OCI-LY3 (cell line): Measurements from ENCODE around the gene SLC50A1.

ENCODE experiments used
- H2AFZ ChIP-seq: fragments of 200-600, 300-600 bp; shearing (Covaris generic); 2 replicates; pipeline ENCODE4 v1.6.0; 2014; ENCODE audit warnings: antibody characterized with exemption, low read depth, low read length
- H3K27ac ChIP-seq: fragments of 200-600, 300-600 bp; sonication (generic); 2 replicates; pipeline ENCODE4 v1.5.1; 2014; ENCODE audit warnings: mild to moderate bottlenecking, low read length, moderate library complexity, mixed read lengths
- H3K27me3 ChIP-seq: fragments of 200-600, 300-600 bp; sonication (generic); 2 replicates; pipeline ENCODE4 v1.6.1; 2014; ENCODE audit warnings: low read depth, low read length, mixed read lengths
- H3K36me3 ChIP-seq: fragments of 200-600, 300-600 bp; sonication (generic); replicated peaks from 2 replicates; pipeline ENCODE3; 2014; ENCODE audit warnings: low read depth, low read length, mixed read lengths
- H3K4me1 ChIP-seq: fragments of 300-600, 200-600 bp; sonication (generic); 2 replicates; pipeline ENCODE4 v1.6.1; 2014; ENCODE audit warnings: low read length, mixed read lengths
- H3K4me2 ChIP-seq: fragments of 200-600, 300-600 bp; sonication (generic); 2 replicates; pipeline ENCODE4 v1.6.1; 2014; ENCODE audit warnings: low read length, mixed read lengths
- H3K4me3 ChIP-seq: fragments of 300-600, 200-600 bp; sonication (generic); 2 replicates; pipeline ENCODE4 v1.5.1; 2014; ENCODE audit warnings: antibody characterized with exemption, mild to moderate bottlenecking, low read length, moderate library complexity
- H3K79me2 ChIP-seq: fragments of 300-600, 200-600 bp; shearing (Covaris generic); 2 replicates; pipeline ENCODE4 v1.6.1; 2014; ENCODE audit warnings: mild to moderate bottlenecking, low read length, mixed read lengths
- H3K9ac ChIP-seq: fragments of 300-600, 200-600 bp; shearing (Covaris generic); 2 replicates; pipeline ENCODE4 v1.6.0; 2014; ENCODE audit warnings: mild to moderate bottlenecking, low read length, moderate library complexity
- H3K9me3 ChIP-seq: fragments of 200-600, 300-600 bp; shearing (Covaris generic); 2 replicates; pipeline ENCODE4 v1.6.1; 2014; ENCODE audit warnings: low read length, mixed read lengths; ENCODE audit not compliant: insufficient read depth
- H4K20me1 ChIP-seq: fragments of 200-600, 300-600 bp; sonication (generic); 2 replicates; pipeline ENCODE4 v1.6.1; 2016; ENCODE audit warnings: low read length, mixed read lengths; ENCODE audit not compliant: insufficient read depth
- EZH2phosphoT487 ChIP-seq: fragments of 200-600 bp; shearing (Covaris generic); IDR thresholded peaks from 2 replicates; pipeline ENCODE4 v1.6.1; 2018; ENCODE audit warnings: antibody characterized with exemption, mixed run types, low read depth
- TF ChIP-seq, protein P1 (sequence below): fragments of 200-600, 300-600 bp; sonication (generic); IDR thresholded peaks from 2 replicates; pipeline ENCODE4 v1.5.1; 2014; ENCODE audit warnings: antibody characterized with exemption, low read length, low read depth

SLC50A1 gene

DNA sequence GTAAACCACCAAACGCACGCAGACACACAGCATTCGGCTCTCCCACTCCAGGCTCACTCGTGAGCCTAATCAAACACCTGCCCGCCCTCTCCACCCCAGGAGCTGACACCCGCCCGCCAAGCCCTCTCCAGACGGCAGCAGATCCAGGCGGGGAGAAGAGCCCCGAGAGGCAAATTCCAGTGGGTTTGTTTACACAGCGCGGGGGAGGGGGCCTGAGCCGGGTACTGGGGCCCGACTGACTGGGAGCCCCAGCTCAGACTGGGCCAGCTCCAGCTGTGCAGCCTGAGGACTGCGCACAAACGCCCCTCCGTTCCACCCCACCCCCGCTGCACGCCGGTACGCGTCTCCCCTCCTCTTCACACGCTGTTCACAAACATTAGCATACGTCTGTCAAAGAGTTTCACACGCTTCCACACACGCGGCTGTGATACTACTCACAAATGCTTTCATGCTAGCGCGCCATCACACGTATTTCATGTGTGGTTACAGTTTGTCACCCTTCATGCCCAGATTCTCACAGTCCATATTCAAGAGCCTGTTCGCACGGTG lies 9.0 kb upstream of the SLC50A1 start:
- H3K9ac ChIP-seq: no peak overlapping the region
- peak overlapping the region; percentile 62 for H3K4me3 ChIP-seq
- H3K9me3 ChIP-seq: no peaks in the 10 kb centered on the region
- H3K4me1 ChIP-seq: peaks cover 9% of the 10 kb centered on the region; the same call in 1 of the 2 replicates
- peaks cover 40% of the 10 kb centered on the region for H3K27me3 ChIP-seq
- no peak overlapping the region for H2AFZ ChIP-seq
- H4K20me1 ChIP-seq: no peaks in the 10 kb centered on the region
- no peaks in the 10 kb centered on the region for H3K36me3 ChIP-seq
- no peak overlapping the region for H3K27ac ChIP-seq
- H3K4me2 ChIP-seq: peak overlapping the region; percentile 56
- TF ChIP-seq, protein P1, sequence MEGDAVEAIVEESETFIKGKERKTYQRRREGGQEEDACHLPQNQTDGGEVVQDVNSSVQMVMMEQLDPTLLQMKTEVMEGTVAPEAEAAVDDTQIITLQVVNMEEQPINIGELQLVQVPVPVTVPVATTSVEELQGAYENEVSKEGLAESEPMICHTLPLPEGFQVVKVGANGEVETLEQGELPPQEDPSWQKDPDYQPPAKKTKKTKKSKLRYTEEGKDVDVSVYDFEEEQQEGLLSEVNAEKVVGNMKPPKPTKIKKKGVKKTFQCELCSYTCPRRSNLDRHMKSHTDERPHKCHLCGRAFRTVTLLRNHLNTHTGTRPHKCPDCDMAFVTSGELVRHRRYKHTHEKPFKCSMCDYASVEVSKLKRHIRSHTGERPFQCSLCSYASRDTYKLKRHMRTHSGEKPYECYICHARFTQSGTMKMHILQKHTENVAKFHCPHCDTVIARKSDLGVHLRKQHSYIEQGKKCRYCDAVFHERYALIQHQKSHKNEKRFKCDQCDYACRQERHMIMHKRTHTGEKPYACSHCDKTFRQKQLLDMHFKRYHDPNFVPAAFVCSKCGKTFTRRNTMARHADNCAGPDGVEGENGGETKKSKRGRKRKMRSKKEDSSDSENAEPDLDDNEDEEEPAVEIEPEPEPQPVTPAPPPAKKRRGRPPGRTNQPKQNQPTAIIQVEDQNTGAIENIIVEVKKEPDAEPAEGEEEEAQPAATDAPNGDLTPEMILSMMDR: no peak
- TF ChIP-seq EZH2phosphoT487: no peak
- no peaks in the 10 kb centered on the region for H3K79me2 ChIP-seq

DNA sequence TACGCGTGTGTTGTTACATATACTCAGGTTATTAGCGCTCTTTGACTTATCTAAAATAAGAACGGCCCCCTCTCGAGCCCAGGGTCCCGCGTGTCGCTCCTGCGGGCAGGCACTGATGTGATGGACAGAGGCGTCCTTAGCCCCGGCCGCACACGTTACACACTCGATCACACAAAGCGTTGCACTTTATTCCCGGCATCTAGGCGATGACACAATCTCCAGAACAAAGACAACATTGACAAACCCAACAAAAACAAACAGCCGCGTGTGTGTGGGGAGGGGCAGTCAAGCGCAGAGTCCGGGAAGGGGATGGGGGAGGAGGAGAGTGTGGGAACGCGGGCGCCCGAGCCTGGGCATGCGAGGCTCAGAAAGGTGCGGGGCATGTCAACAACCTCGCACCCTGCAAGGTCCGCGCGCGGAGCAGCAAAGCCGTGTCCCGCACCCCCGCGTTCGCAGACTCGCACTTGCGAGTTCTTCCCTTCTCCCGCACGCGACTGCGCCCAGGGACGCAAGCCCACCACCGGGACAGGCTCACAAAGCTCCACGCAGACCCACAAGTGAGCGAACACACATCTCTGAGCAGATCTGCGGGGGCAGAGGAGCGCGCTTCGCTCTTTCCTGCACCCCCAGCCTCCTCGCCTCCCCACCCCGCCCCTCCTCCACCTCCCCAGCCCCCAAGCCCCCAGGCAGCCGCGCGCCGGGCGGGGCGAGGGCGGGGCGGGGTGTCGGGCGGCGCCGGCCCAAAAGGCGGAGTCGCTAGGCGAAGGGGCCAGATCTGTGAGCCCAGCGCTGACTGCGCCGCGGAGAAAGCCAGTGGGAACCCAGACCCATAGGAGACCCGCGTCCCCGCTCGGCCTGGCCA lies 8.3 kb upstream of the SLC50A1 start, which contains the start of gene EFNA1:
EFNA1 (plus strand) TSS at position 772 of the 862 bp plus-strand sequence. CDS start 102 bp downstream, outside the sequence.
- Histone ChIP-seq H3K27me3 (peaks cover 38% of the 10 kb centered on the region), H3K4me1 (peaks cover 9% of the 10 kb centered on the region; the same call in 1 of the 2 replicates), H3K79me2 (no peaks in the 10 kb centered on the region), H3K9ac (no peak within 1 kb of the TSS), H3K36me3 (no peaks in the 10 kb centered on the region), H3K9me3 (no peaks in the 10 kb centered on the region), H4K20me1 (no peaks in the 10 kb centered on the region), H2AFZ (no peak within 1 kb of the TSS), H3K4me2 (peak within 1 kb of the TSS; percentile 56), H3K27ac (no peak within 1 kb of the TSS), H3K4me3 (peak within 1 kb of the TSS; percentile 62)
- TF ChIP-seq, protein P1: no peak
- TF ChIP-seq EZH2phosphoT487: no peak

DNA sequence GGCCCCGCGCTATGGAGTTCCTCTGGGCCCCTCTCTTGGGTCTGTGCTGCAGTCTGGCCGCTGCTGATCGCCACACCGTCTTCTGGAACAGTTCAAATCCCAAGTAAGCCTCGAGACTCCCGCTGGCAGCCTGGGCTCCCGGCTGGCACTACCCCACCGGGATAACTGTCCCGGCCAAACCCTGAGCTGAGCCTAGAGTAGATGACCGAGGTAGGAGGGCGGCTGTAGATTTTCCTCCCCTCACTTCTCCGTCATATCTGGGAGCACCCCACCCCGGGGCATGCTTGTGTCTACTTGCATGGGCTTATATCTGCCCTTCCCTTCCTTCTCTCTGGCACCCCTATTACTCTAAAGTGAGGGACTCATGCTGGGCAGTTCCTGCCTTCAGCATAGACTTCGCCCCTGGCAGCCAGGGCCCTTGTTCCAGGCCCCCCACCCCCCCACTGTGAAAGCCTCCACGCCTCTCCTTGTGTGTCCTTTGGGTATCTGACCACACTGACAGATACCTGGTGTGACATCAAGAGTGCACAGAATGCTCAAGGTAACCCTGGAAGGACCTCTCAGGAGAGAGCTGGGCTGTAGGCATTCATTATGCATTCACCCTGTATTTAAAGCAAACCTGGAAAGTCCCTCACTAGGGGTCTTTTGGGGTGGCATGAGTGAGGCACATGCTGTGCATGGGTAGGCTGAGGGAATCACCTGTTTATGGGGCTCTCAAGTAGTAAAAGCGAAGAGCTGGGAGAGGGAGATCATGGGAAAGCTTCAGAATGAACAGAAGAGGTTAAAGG lies 7.5 kb upstream of the SLC50A1 start:
- Histone ChIP-seq H3K36me3 (no peaks in the 10 kb centered on the region), H3K79me2 (no peaks in the 10 kb centered on the region), H3K9ac (no peak overlapping the region), H3K4me2 (peak overlapping the region; percentile 56), H3K27ac (no peak overlapping the region), H3K4me3 (peak overlapping the region; percentile 62), H3K4me1 (peaks cover 9% of the 10 kb centered on the region; the same call in 1 of the 2 replicates), H3K27me3 (peaks cover 34% of the 10 kb centered on the region), H3K9me3 (no peaks in the 10 kb centered on the region), H4K20me1 (no peaks in the 10 kb centered on the region), H2AFZ (no peak overlapping the region)
- no peak for TF ChIP-seq EZH2phosphoT487
- TF ChIP-seq, protein P1: no peak
